Activated CD4-positive, alpha-beta T cell treated with anti-CD3 and anti-CD28 coated beads for 36 hours (primary cell): ENCODE results near the gene ATRIP. TPM values are rescaled to one million over a fixed set of nuclear protein-coding genes. Genes with fewer than 3 reads are reported as not detected.

ENCODE experiments used
- ATAC-seq: fragments of 200-7000 bp; cut with Tn5 transposase; one replicate; pipeline ENCODE4 v1.10.0; 2021; ENCODE audit warnings: mild to moderate bottlenecking, moderate library complexity
- CTCF ChIA-PET: fragments of 350-600 bp; sonication (Branson Sonifier 250); formaldehyde crosslinking; loops from one replicate; lab custom pipeline; 2021; ENCODE audit warnings: antibody characterized with exemption; lab: Charles Lee
- POLR2A ChIA-PET: fragments of 350-600 bp; sonication (Branson Sonifier 250); formaldehyde crosslinking; loops from one replicate; lab custom pipeline; 2021; ENCODE audit warnings: antibody characterized with exemption, inconsistent platforms; lab: Charles Lee
- DNase-seq: peaks from one replicate; pipeline ENCODE4 v3.0.0-alpha.2; 2020
- H3K27ac Mint-ChIP-seq: one replicate; pipeline ENCODE4 v1.8.0; 2021; ENCODE audit warnings: mixed read lengths
- H3K27me3 Mint-ChIP-seq: one replicate; pipeline ENCODE4 v1.8.0; 2021; ENCODE audit warnings: mixed read lengths
- H3K36me3 Mint-ChIP-seq: one replicate; pipeline ENCODE4 v1.8.0; 2021; ENCODE audit warnings: low read depth, mixed read lengths
- H3K4me1 Mint-ChIP-seq: one replicate; pipeline ENCODE4 v1.8.0; 2021; ENCODE audit warnings: mixed read lengths
- H3K4me3 Mint-ChIP-seq: one replicate; pipeline ENCODE4 v1.8.0; 2021; ENCODE audit warnings: mild to moderate bottlenecking, moderate library complexity, mixed read lengths
- H3K9me3 Mint-ChIP-seq: one replicate; pipeline ENCODE4 v1.8.0; 2021; ENCODE audit warnings: low read depth, mixed read lengths
- intact Hi-C, 2 experiments: fragments of 100-400 bp; cut with DNase I in 1 of 2; cut with micrococcal nuclease in 1 of 2; formaldehyde crosslinking; loops; one replicate each; pipeline versions ENCODE4 v1.14.2 to v1.15.1; 2022 to 2024; cut with DNase I, micrococcal nuclease
- total RNA-seq, 2 experiments: library from RNA; stranded (reverse); gene quantifications; one replicate each; pipeline ENCODE4 v1.2.3, GENCODE V29; 2021

ATRIP gene
- total RNA-seq, 2 experiments from 2014 or later: 16.8 to 21.0 TPM

GRCh38 chr3:48426401-48426909, 20.1 kb upstream of the ATRIP start:
- H3K4me1 Mint-ChIP-seq: peaks cover 4% of the 10 kb centered on the region
- DNase-seq: no peak

GRCh38 chr3:48426944-48427629, 19.4 kb upstream of the ATRIP start:
- Mint-ChIP-seq H3K36me3 (peaks cover 7% of the 10 kb centered on the region), H3K27ac (no peak overlapping the region), H3K9me3 (no peaks in the 10 kb centered on the region), H3K4me3 (no peak overlapping the region), H3K27me3 (peaks cover 5% of the 10 kb centered on the region), H3K4me1 (peaks cover 4% of the 10 kb centered on the region)
- ATAC-seq (no peak), DNase-seq (no peak)
- ChIA-PET CTCF (interaction anchor here (0.8 to 2.7 kb wide), 2 partner anchors 9 to 19 kb away, joined by 3 to 19 read pairs; no protein-coding TSS in a partner anchor), POLR2A (interaction anchor here (0.6 kb wide), 1 partner anchor 353 kb away, joined by 3 read pairs; no protein-coding TSS in a partner anchor)
- intact Hi-C loops: no loop called here

More at GRCh38 chr3:48426401-48426909, 20.1 kb upstream of the ATRIP start:
- POLR2A ChIA-PET: interaction anchor here (0.6 kb wide), 1 partner anchor 352 kb away, joined by 3 read pairs; no protein-coding TSS in a partner anchor
- Mint-ChIP-seq H3K27me3 (peaks cover 5% of the 10 kb centered on the region), H3K36me3 (peaks cover 3% of the 10 kb centered on the region), H3K9me3 (no peaks in the 10 kb centered on the region), H3K27ac (no peak overlapping the region), H3K4me3 (no peak overlapping the region)
- intact Hi-C loops: no loop called here
- no peak for ATAC-seq
- CTCF ChIA-PET: interaction anchor here (0.8 to 2.7 kb wide), 2 partner anchors 9 to 19 kb away, joined by 3 to 19 read pairs; no protein-coding TSS in a partner anchor

GRCh38 chr3:48427630-48427962, 18.9 kb upstream of the ATRIP start:
- DNase-seq (no peak), ATAC-seq (no peak)
- ChIA-PET POLR2A (no interaction called here), CTCF (interaction anchor here (2.7 kb wide), 1 partner anchor 8 kb away, joined by 19 read pairs; no protein-coding TSS in a partner anchor)
- peaks cover 11% of the 10 kb centered on the region for H3K36me3 Mint-ChIP-seq
- peaks cover 4% of the 10 kb centered on the region for H3K4me1 Mint-ChIP-seq
- H3K27me3 Mint-ChIP-seq: peaks cover 5% of the 10 kb centered on the region
- H3K27ac Mint-ChIP-seq: no peak overlapping the region
- peak overlapping the region; percentile 24 for H3K4me3 Mint-ChIP-seq
- intact Hi-C loops: no loop called here
- no peaks in the 10 kb centered on the region for H3K9me3 Mint-ChIP-seq

GRCh38 chr3:48428088-48428571, 18.4 kb upstream of the ATRIP start:
- no peak overlapping the region for H3K27ac Mint-ChIP-seq
- H3K4me3 Mint-ChIP-seq: peak overlapping the region; percentile 24
- POLR2A ChIA-PET: no interaction called here

GRCh38 chr3:48428572-48429316, 17.8 kb upstream of the ATRIP start:
- Mint-ChIP-seq H3K27ac (no peak overlapping the region), H3K9me3 (no peaks in the 10 kb centered on the region), H3K4me3 (peak overlapping the region; percentile 24), H3K36me3 (peaks cover 11% of the 10 kb centered on the region), H3K4me1 (peaks cover 4% of the 10 kb centered on the region), H3K27me3 (peaks cover 5% of the 10 kb centered on the region)
- no peak for DNase-seq
- intact Hi-C loops: loop anchor here in 1 of 2 experiments (1.0 kb wide), 1 partner anchor 12 kb away; the partner anchor contains the start of genes CCDC51 and TMA7
- ChIA-PET POLR2A (no interaction called here), CTCF (interaction anchor here (1.0 kb wide), 1 partner anchor 28 kb away, joined by 3 read pairs; no protein-coding TSS in a partner anchor)
- peak; percentile 60 for ATAC-seq

More at GRCh38 chr3:48428088-48428571, 18.4 kb upstream of the ATRIP start:
- H3K27me3 Mint-ChIP-seq: peaks cover 5% of the 10 kb centered on the region
- peaks cover 4% of the 10 kb centered on the region for H3K4me1 Mint-ChIP-seq
- DNase-seq (no peak), ATAC-seq (no peak)
- H3K9me3 Mint-ChIP-seq: no peaks in the 10 kb centered on the region
- CTCF ChIA-PET: interaction anchor here (1.0 to 2.7 kb wide), 2 partner anchors 8 to 27 kb away, joined by 3 to 19 read pairs; no protein-coding TSS in a partner anchor
- peaks cover 11% of the 10 kb centered on the region for H3K36me3 Mint-ChIP-seq
- intact Hi-C loops: no loop called here

GRCh38 chr3:48429317-48429959, 17.1 kb upstream of the ATRIP start:
- ATAC-seq (peak; percentile 75), DNase-seq (peak; percentile 72)
- peaks cover 13% of the 10 kb centered on the region for H3K36me3 Mint-ChIP-seq
- H3K27ac Mint-ChIP-seq: no peak overlapping the region
- peak overlapping the region; percentile 69 for H3K4me3 Mint-ChIP-seq
- CTCF ChIA-PET: interaction anchor here (1.0 kb wide), 1 partner anchor 29 kb away, joined by 3 read pairs; no protein-coding TSS in a partner anchor
- H3K27me3 Mint-ChIP-seq: peaks cover 5% of the 10 kb centered on the region
- no peaks in the 10 kb centered on the region for H3K9me3 Mint-ChIP-seq
- H3K4me1 Mint-ChIP-seq: peaks cover 7% of the 10 kb centered on the region
- POLR2A ChIA-PET: no interaction called here
- intact Hi-C loops: loop anchor here in 1 of 2 experiments (1.0 kb wide), 1 partner anchor 11 kb away; the partner anchor contains the start of genes CCDC51 and TMA7

GRCh38 chr3:48429960-48430707, 16.4 kb upstream of the ATRIP start, which contains the start of gene PLXNB1:
TSS of gene PLXNB1 (minus strand) at chr3:48430086. CDS start at chr3:48424611, 5,475 bp downstream.
- POLR2A ChIA-PET: no interaction called here
- intact Hi-C loops: loop anchor here in 1 of 2 experiments (1.0 kb wide), 1 partner anchor 10 kb away; the partner anchor contains the start of genes CCDC51 and TMA7
- Mint-ChIP-seq H3K27ac (no peak within 1 kb of the TSS), H3K4me1 (peaks cover 12% of the 10 kb centered on the region), H3K36me3 (peaks cover 13% of the 10 kb centered on the region), H3K9me3 (no peaks in the 10 kb centered on the region), H3K4me3 (peak within 1 kb of the TSS; percentile 69), H3K27me3 (peaks cover 5% of the 10 kb centered on the region)
- ATAC-seq (peak; percentile 11), DNase-seq (peak; percentile 36)
- CTCF ChIA-PET: no interaction called here

- Mint-ChIP-seq H3K4me3 (peak overlapping the region; percentile 69), H3K27ac (no peak overlapping the region), H3K4me1 (peaks cover 12% of the 10 kb centered on the region), H3K9me3 (no peaks in the 10 kb centered on the region), H3K27me3 (peaks cover 5% of the 10 kb centered on the region), H3K36me3 (peaks cover 13% of the 10 kb centered on the region)
- DNase-seq (no peak), ATAC-seq (no peak)
- CTCF ChIA-PET: no interaction called here
- intact Hi-C loops: no loop called here
- POLR2A ChIA-PET: no interaction called here
These were observed 15.8 kb upstream of the ATRIP start for GRCh38 chr3:48430708-48431101.

GRCh38 chr3:48431224-48432029, 15.1 kb upstream of the ATRIP start:
- intact Hi-C loops: no loop called here
- no peaks in the 10 kb centered on the region for H3K9me3 Mint-ChIP-seq
- CTCF ChIA-PET: interaction anchor here (0.5 to 6.2 kb wide), 2 partner anchors 158 to 455 kb away, joined by 3 to 77 read pairs; no protein-coding TSS in a partner anchor
- no peak for DNase-seq
- H3K4me1 Mint-ChIP-seq: peaks cover 12% of the 10 kb centered on the region
- H3K27me3 Mint-ChIP-seq: peaks cover 5% of the 10 kb centered on the region
- H3K36me3 Mint-ChIP-seq: peaks cover 13% of the 10 kb centered on the region
- no peak for ATAC-seq
- no peak overlapping the region for H3K4me3 Mint-ChIP-seq
- POLR2A ChIA-PET: no interaction called here
- no peak overlapping the region for H3K27ac Mint-ChIP-seq
